Adrenal gland (tissue), 12 donors: ENCODE results near the gene OARD1. TPM values are rescaled to one million over a fixed set of nuclear protein-coding genes. Genes with fewer than 3 reads are reported as not detected.
A peak's percentile ranks its signal among the peaks of the same experiment; 100 is the strongest.

Experiments
- DNase-seq, 7 donors: peaks; one replicate each; pipeline ENCODE4 v3.0.0-alpha.2; 2019 to 2020
- H3K27ac ChIP-seq, 5 donors: fragments of 200-600 bp; sonication (generic) in 4 of 5; 1 replicate in 3 of 5; 2 replicates in 2 of 5; pipeline versions ENCODE4 v1.5.1 to v1.8.0; 2016 to 2020; ENCODE audit warnings: mild to moderate bottlenecking in 1 of 5
- H3K27me3 ChIP-seq: fragments of 200-600 bp; 2 replicates; pipeline ENCODE4 v1.8.0; 2021
- H3K36me3 ChIP-seq, 2 donors: fragments of 200-600 bp; replicated peaks in 1 of 2; 1 replicate in 1 of 2; 2 replicates in 1 of 2; pipeline versions ENCODE4 v1.5.1 to v1.8.0; 2018 to 2022
- H3K4me1 ChIP-seq, 2 donors: fragments of 200-600 bp; replicated peaks in 1 of 2; 1 replicate in 1 of 2; 2 replicates in 1 of 2; pipeline versions ENCODE4 v1.5.1 to v1.8.0; 2018 to 2021
- H3K4me3 ChIP-seq, 4 donors: fragments of 200-600 bp; sonication (generic) in 3 of 4; one replicate each; pipeline ENCODE4 v1.5.1; 2016 to 2018
- H3K9me3 ChIP-seq, 3 donors: fragments of 200-600 bp; sonication (generic) in 1 of 3; replicated peaks in 1 of 3; 1 replicate in 2 of 3; 2 replicates in 1 of 3; pipeline versions ENCODE4 v1.5.1 to v1.8.0; 2016 to 2021
- POLR2A ChIP-seq, 2 donors: fragments of 450-650 bp; IDR thresholded peaks; one replicate each; pipeline ENCODE4 v1.6.1; 2017; ENCODE audit warnings: antibody characterized with exemption in 2 of 2, mild to moderate bottlenecking in 2 of 2, moderate library complexity in 1 of 2
- WGBS, 4 donors: extraction: QIAGEN DNeasy Blood & Tissue Kit in 2 of 4; methylation state at CpG; one replicate each; pipeline versions ENCODE4 v1.1.5 to v1.1.7; 2013 to 2017; 5-methylcytosine and 5-hydroxymethylcytosine counted together
- intact Hi-C, 2 donors: fragments of 100-400 bp; cut with DNase I; formaldehyde crosslinking; loops; one replicate each; pipeline versions ENCODE4 v1.14.1 to v1.15.0; 2022 to 2023
- polyA plus RNA-seq, 3 donors: library from polyadenylated mRNA; stranded (reverse); fragments of 200-250 nt in 2 of 3; fragments of 350-450 nt in 1 of 3; fragmentation: Illumina TruSeq in 1 of 3; extraction: RNeasy Lipid Tissue Mini Kit (QIAGEN cat#74804) in 1 of 3; gene quantifications; one replicate each; pipeline ENCODE4 v1.2.3, GENCODE V29; 2013 to 2014
- total RNA-seq, 9 donors: library from RNA; depleted of rRNA in 4 of 9; stranded (reverse); fragments of >200 nt in 4 of 9; fragments of 120-200 nt in 1 of 9; fragmentation: NEBNext Ultra II Directional in 1 of 9; extraction: Animal tissue kit (Norgen Biotek cat#: 25700) in 1 of 9; gene quantifications; one replicate each; pipeline versions ENCODE4 v1.1.0 to v1.2.4, GENCODE V29; 2013 to 2023
- TF ChIP-seq, protein P1 (sequence below), 6 experiments: fragments of 450-650 bp in 4 of 6; fragments of 200-600 bp in 2 of 6; sonication (generic) in 1 of 6; IDR thresholded peaks; 1 replicate in 5 of 6; 2 replicates in 1 of 6; pipeline versions ENCODE4 v1.5.1 to v1.8.0; 2016 to 2021; ENCODE audit warnings: antibody characterized with exemption in 6 of 6, mild to moderate bottlenecking in 2 of 6, moderate library complexity in 1 of 6
- donor health status: healthy with polysubstance abuse.
- donor health status: Bipolar disorder and iron deficiency.
- donor health status: DM: yes; HTN: yes; CAD: no.
- donor health status: DM: no; HTN: no; CAD: no.
- donor health status: DM: no; HTN: no; CAD: no.
- donor health status: DM: yes; HTN: yes; CAD: no.

OARD1 gene
- total and polyA plus RNA-seq, 12 donors = 10.1 to 44.4 (median 24.1) TPM

DNA sequence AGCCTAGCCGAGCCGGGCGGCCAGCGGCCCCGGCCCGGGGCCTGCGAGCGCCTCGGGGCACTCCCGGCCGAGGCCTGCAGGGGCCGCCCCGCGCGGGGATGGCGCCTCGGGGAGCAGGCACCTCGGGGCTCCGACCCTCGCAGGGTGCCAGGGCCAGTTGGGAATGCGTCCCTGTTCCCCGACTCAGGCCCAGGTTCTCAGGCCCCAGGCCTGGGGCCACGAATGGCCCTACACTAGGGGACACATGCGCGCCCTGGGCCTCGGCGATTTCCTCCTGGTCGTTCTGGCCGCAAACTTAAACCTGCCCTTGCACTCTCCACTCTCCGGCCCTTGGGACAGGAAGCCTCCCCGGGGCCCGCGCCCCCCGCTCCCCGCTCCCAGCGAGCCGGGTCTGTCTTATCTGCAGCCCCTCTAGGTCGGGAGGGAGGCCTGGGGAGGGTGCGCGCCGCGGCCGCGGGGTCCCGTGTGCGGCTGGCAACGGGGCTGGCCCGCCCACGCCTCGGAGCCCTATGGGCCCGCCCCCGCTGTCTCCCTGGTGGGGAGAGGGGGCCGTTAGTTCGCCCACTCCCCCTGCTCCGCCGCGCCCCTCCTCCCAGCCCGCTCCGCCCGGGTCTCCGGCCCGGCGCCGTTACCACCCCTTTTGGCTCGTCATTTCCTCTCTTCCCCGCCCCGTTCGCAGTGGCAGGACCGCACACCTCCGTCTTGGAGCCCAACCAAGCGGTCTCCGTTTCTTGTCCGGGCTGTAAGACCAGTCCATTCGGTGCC, 1.2 kb upstream of the OARD1 start:
- Histone ChIP-seq H3K4me3 (peak overlapping the region; percentile 62 to 98 (median 85)), H3K36me3 (peaks cover 0 to 12% of the 10 kb centered on the region in 2 donors), H3K27me3 (no peaks in the 10 kb centered on the region), H3K9me3 (no peaks in the 10 kb centered on the region), H3K27ac (peak overlapping the region; percentile 95 to 100 (median 99)), H3K4me1 (peaks cover 19 to 27% of the 10 kb centered on the region in 2 donors)
- TF ChIP-seq POLR2A (IDR thresholded peaks at IDR 0.05) = peak; percentile 96 to 97
- TF ChIP-seq, protein P1, sequence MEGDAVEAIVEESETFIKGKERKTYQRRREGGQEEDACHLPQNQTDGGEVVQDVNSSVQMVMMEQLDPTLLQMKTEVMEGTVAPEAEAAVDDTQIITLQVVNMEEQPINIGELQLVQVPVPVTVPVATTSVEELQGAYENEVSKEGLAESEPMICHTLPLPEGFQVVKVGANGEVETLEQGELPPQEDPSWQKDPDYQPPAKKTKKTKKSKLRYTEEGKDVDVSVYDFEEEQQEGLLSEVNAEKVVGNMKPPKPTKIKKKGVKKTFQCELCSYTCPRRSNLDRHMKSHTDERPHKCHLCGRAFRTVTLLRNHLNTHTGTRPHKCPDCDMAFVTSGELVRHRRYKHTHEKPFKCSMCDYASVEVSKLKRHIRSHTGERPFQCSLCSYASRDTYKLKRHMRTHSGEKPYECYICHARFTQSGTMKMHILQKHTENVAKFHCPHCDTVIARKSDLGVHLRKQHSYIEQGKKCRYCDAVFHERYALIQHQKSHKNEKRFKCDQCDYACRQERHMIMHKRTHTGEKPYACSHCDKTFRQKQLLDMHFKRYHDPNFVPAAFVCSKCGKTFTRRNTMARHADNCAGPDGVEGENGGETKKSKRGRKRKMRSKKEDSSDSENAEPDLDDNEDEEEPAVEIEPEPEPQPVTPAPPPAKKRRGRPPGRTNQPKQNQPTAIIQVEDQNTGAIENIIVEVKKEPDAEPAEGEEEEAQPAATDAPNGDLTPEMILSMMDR (IDR thresholded peaks at IDR 0.05) = peak in 5 of 6 experiments; percentile 25 to 70 (median 45)
- peak; percentile 86 to 93 (median 89) for DNase-seq
- 0 to 2% (median 1%) methylated on average over 20 to 74 of the region's 74 CpGs for WGBS, 4 donors
- intact Hi-C loops = no loop called here

DNA sequence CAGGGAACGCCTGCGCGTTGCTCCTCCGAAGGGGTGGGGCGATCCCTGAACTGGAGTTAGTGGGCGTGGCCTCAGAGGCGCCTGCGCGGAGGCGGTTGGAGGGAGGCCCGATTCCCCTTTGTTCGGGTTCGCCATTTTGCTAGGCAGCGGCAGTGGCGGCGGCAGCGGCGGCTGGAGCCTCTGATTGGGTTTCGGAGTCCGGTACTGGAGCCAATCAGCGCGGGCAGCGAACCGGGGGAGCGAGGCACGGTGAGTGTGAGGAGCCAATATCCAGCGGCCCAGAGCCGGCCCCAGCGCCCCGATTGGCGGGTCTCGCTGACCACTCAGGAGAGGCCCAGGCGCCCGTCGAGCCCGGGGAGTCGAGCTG, 663 bp upstream of the OARD1 start, which contains the start of gene NFYA:
NFYA (plus strand) TSS at position 139 of the 367 bp plus-strand sequence. CDS start 6,116 bp downstream, outside the sequence.
- Histone ChIP-seq H3K27me3 (no peaks in the 10 kb centered on the region), H3K36me3 (peaks cover 0 to 12% of the 10 kb centered on the region in 2 donors), H3K4me3 (peak within 1 kb of the TSS; percentile 62 to 98 (median 85)), H3K9me3 (no peaks in the 10 kb centered on the region), H3K4me1 (peaks cover 19 to 27% of the 10 kb centered on the region in 2 donors), H3K27ac (peak within 1 kb of the TSS; percentile 97 to 100 (median 99))
- DNase-seq = no peak
- intact Hi-C loops = no loop called here
- TF ChIP-seq, protein P1 (IDR thresholded peaks at IDR 0.05) = no peak
- 0% methylated on average over 4 to 37 of the region's 37 CpGs; no CpG with 5 or more reads in 1 of the 4 donors for WGBS, 4 donors

DNA sequence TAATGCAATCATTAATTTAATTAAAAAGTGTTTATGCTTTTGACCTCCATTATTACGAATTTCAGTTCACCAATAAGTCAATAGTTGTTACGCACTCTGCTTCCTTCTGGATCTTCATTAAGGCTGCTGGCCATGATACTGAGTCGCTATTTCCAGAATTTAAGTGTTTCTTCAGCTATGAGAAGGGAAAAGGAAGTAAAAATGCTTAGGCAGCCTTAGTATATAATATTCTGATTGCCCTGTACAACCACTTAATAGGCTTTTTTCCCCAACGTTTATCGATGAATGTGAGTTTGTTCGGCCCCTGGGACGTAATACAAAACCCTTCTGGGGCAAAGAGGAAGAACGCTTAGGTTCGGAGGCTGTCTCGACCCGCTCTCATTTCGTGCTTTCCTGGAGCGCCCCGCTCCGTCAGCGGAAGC, 644 bp downstream of the OARD1 start:
- Histone ChIP-seq H3K9me3 (no peaks in the 10 kb centered on the region), H3K27ac (peak overlapping the region; percentile 97 to 100 (median 99)), H3K4me1 (peaks cover 19 to 27% of the 10 kb centered on the region in 2 donors), H3K27me3 (no peaks in the 10 kb centered on the region), H3K4me3 (peak overlapping the region in 3 of 4 donors; percentile 54 to 98 (median 55)), H3K36me3 (peaks cover 0 to 12% of the 10 kb centered on the region in 2 donors)
- no peak for DNase-seq
- 0 to 1% (median 0%) methylated on average over 16 of the region's 16 CpGs for WGBS, 4 donors
- TF ChIP-seq, protein P1 (IDR thresholded peaks at IDR 0.05) = no peak
- peak; percentile 58 to 84 for TF ChIP-seq POLR2A (IDR thresholded peaks at IDR 0.05)
- intact Hi-C loops = no loop called here

DNA sequence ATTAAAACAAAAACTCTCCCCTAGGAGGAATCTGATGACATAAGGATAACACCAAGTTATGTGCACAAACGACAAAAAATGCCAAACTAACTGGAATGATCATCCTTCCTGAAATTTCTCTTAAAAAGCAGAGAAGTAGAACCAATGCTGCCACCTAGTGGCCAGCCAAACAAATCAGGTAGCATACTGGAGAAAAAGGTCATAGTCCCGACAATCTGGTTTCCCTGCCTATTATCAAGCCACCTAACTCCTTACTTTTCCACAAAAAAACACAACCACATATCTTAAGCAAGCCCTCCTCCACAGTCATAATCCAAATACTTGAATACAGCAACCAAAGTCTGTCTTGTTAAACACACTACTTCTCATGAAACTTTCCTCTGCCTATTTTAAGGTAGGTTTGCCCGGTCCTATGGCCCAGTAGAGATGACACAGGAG, 5.3 kb downstream of the OARD1 start:
- Histone ChIP-seq H3K27ac (no peak overlapping the region), H3K9me3 (no peaks in the 10 kb centered on the region), H3K36me3 (peaks cover 0 to 21% of the 10 kb centered on the region in 2 donors), H3K4me3 (no peak overlapping the region), H3K27me3 (no peaks in the 10 kb centered on the region), H3K4me1 (peaks cover 8 to 11% of the 10 kb centered on the region in 2 donors)
- intact Hi-C loops = loop anchor here in 1 of 2 donors (5.0 kb wide), 1 partner anchor 60 kb away; no protein-coding TSS in a partner anchor
- DNase-seq = peak; percentile 67 to 93 (median 85)
- TF ChIP-seq, protein P1 (IDR thresholded peaks at IDR 0.05) = peak; percentile 74 to 94 (median 88)
- TF ChIP-seq POLR2A (IDR thresholded peaks at IDR 0.05) = no peak
- WGBS, 4 donors = 26 to 32% (median 29%) methylated on average over 3 of the region's 3 CpGs
